Endothelial cell of umbilical vein (primary cell): ENCODE data around the gene DAPL1. TPM values are rescaled to one million over a fixed set of nuclear protein-coding genes. Genes with fewer than 3 reads are reported as not detected.

Experiments
- BruUV-seq: library from RNA; stranded (reverse); fragments of 400-500 nt; replicated peaks from 2 replicates; lab custom pipeline; 2021; lab: Mats Ljungman, UMichigan
- CTCF ChIA-PET: fragments of 300-600, 350-600 bp; sonication (Branson Sonifier 250); formaldehyde crosslinking; loops from one replicate; lab custom pipeline; 2021; ENCODE audit warnings: antibody characterized with exemption, inconsistent platforms; lab: Charles Lee
- POLR2A ChIA-PET: fragments of 300-600, 350-600 bp; sonication (Branson Sonifier 250); formaldehyde crosslinking; loops from one replicate; lab custom pipeline; 2021; ENCODE audit warnings: antibody characterized with exemption, inconsistent platforms; lab: Charles Lee
- DNase-seq: peaks from one replicate; pipeline ENCODE4 v3.0.0-alpha.2; 2011; ENCODE audit warnings: low read depth, low spot score
- FAIRE-seq: peaks from 2 replicates; lab custom pipeline; 2011; peaks lifted over from hg19 to GRCh38; lab: Jason Lieb, UNC
- H2AFZ ChIP-seq: 2 replicates; pipeline ENCODE4 v1.6.0; 2012; ENCODE audit warnings: low read depth, low read length, control low read depth, inconsistent platforms
- H3K27ac ChIP-seq: 2 replicates; pipeline ENCODE4 v1.5.1; 2011; ENCODE audit warnings: low read depth, mild to moderate bottlenecking, control low read depth, low read length, moderate library complexity; ENCODE audit not compliant: insufficient read depth
- H3K27me3 ChIP-seq, 2 experiments: 2 replicates each; pipeline versions ENCODE4 v1.6.0 to v1.6.1; 2011; ENCODE audit warnings: low read length in 2 of 2, mixed read lengths in 1 of 2; ENCODE audit not compliant: control insufficient read depth in 2 of 2, insufficient read depth in 2 of 2
- H3K36me3 ChIP-seq, 2 experiments: 2 replicates in 1 of 2; 3 replicates in 1 of 2; pipeline ENCODE4 v1.5.1; 2011; ENCODE audit warnings: low read length in 2 of 2, mild to moderate bottlenecking in 1 of 2, moderate library complexity in 1 of 2; ENCODE audit not compliant: control insufficient read depth in 2 of 2, insufficient read depth in 2 of 2; ENCODE audit errors: extremely low read depth in 1 of 2
- H3K4me1 ChIP-seq: 3 replicates; pipeline ENCODE4 v1.5.1; 2011; ENCODE audit warnings: mild to moderate bottlenecking, low read length; ENCODE audit not compliant: control insufficient read depth, insufficient read depth; ENCODE audit errors: extremely low read depth
- H3K4me2 ChIP-seq: 2 replicates; pipeline ENCODE4 v1.6.1; 2011; ENCODE audit warnings: low read length, control low read depth, mixed read lengths; ENCODE audit not compliant: insufficient read depth
- H3K4me3 ChIP-seq, 3 experiments: fragments of 200-600 bp in 1 of 3; sonication (generic), shearing (Covaris generic) in 1 of 3; replicated peaks in 1 of 3; 2 replicates each; pipeline ENCODE4 v1.5.1; 2011 to 2016; ENCODE audit warnings: control low read depth in 3 of 3, low read length in 3 of 3, mild to moderate bottlenecking in 2 of 3, inconsistent platforms in 1 of 3, low read depth in 1 of 3, moderate library complexity in 1 of 3; ENCODE audit not compliant: insufficient read depth in 1 of 3
- H3K79me2 ChIP-seq: 2 replicates; pipeline ENCODE4 v1.6.0; 2012; ENCODE audit warnings: low read length, inconsistent platforms; ENCODE audit not compliant: control insufficient read depth, insufficient read depth
- H3K9ac ChIP-seq: replicated peaks from 2 replicates; pipeline ENCODE3; 2011; ENCODE audit warnings: low read length, control low read depth; ENCODE audit not compliant: insufficient read depth; ENCODE audit errors: extremely low read depth
- H3K9me1 ChIP-seq: replicated peaks from 3 replicates; pipeline ENCODE4 v1.6.0; 2011; ENCODE audit warnings: mild to moderate bottlenecking, low read length; ENCODE audit not compliant: control insufficient read depth, insufficient read depth; ENCODE audit errors: extremely low read depth
- H3K9me3 ChIP-seq: replicated peaks from 2 replicates; pipeline ENCODE4 v1.5.1; 2012; ENCODE audit warnings: low read length, inconsistent platforms; ENCODE audit not compliant: control insufficient read depth, insufficient read depth
- H4K20me1 ChIP-seq: replicated peaks from 2 replicates; pipeline ENCODE3; 2011; ENCODE audit warnings: mild to moderate bottlenecking, low read length; ENCODE audit not compliant: control insufficient read depth, insufficient read depth; ENCODE audit errors: extremely low read depth
- EZH2 ChIP-seq: IDR thresholded peaks from 2 replicates; pipeline ENCODE4 v1.6.1; 2012; ENCODE audit warnings: borderline replicate concordance, low read depth, mild to moderate bottlenecking, moderate library complexity, low read length, inconsistent platforms; ENCODE audit not compliant: severe bottlenecking
- FOS ChIP-seq: IDR thresholded peaks from 2 replicates; pipeline ENCODE4 v1.6.1; 2011; ENCODE audit warnings: mild to moderate bottlenecking, low read length, moderate library complexity, borderline replicate concordance; ENCODE audit not compliant: insufficient read depth
- GATA2 ChIP-seq: IDR thresholded peaks from 2 replicates; pipeline ENCODE4 v1.7.0; 2011; ENCODE audit warnings: low read depth, mild to moderate bottlenecking, moderate library complexity, mixed read lengths, low read length; ENCODE audit not compliant: insufficient read length, insufficient read depth
- JUN ChIP-seq: IDR thresholded peaks from 2 replicates; pipeline ENCODE4 v1.6.1; 2011; ENCODE audit warnings: borderline replicate concordance, low read depth; ENCODE audit not compliant: insufficient read length, insufficient read depth
- MAX ChIP-seq: IDR thresholded peaks from 2 replicates; pipeline ENCODE4 v1.6.1; 2011; ENCODE audit not compliant: insufficient read depth, insufficient read length
- MYC ChIP-seq: IDR thresholded peaks from one replicate; pipeline ENCODE4 v1.6.1; 2011; ENCODE audit warnings: mild to moderate bottlenecking, low read depth, low read length
- POLR2A ChIP-seq: IDR thresholded peaks from 2 replicates; pipeline ENCODE4 v1.6.1; 2012; ENCODE audit warnings: low read depth, mild to moderate bottlenecking, control low read depth, low read length
- POLR2AphosphoS5 ChIP-seq: IDR thresholded peaks from 2 replicates; pipeline ENCODE4 v1.6.1; 2012; ENCODE audit warnings: low read depth, mild to moderate bottlenecking, control low read depth, low read length, moderate library complexity; ENCODE audit not compliant: insufficient read depth
- dilution Hi-C: fragments of 300-500 bp; cut with MboI; formaldehyde crosslinking; loops from one replicate; pipeline ENCODE4 v1.15.0; 2019; ENCODE audit warnings: low sequenced_read_pairs; ENCODE audit not compliant: extremely low pct_ligation_motif_present
- intact Hi-C: fragments of 100-400 bp; cut with micrococcal nuclease; formaldehyde crosslinking; loops from one replicate; pipeline ENCODE4 v1.10.0; 2022
- polyA plus RNA-seq, 4 experiments: library from polyadenylated mRNA; depleted of rRNA in 3 of 4; stranded (reverse) in 3 of 4; unstranded in 1 of 4; fragments of >200 nt; gene quantifications; 2 replicates each; pipeline versions ENCODE4 v1.2.1 to v1.2.3, GENCODE V29; 2011 to 2012; ENCODE audit warnings: missing spikeins in 1 of 4
- total RNA-seq: library from RNA; stranded (reverse); gene quantifications from 2 replicates; pipeline ENCODE4 v1.2.3, GENCODE V29; 2021
- TF ChIP-seq, protein P1 (sequence below), 2 donors: IDR thresholded peaks; 1 replicate in 1 of 2; 2 replicates in 1 of 2; pipeline ENCODE4 v1.5.1; 2011; ENCODE audit warnings: low read length in 2 of 2, mild to moderate bottlenecking in 2 of 2, moderate library complexity in 2 of 2, control low read depth in 1 of 2, inconsistent platforms in 1 of 2, low read depth in 1 of 2; ENCODE audit not compliant: insufficient read depth in 1 of 2; ENCODE audit errors: extremely low read depth in 1 of 2

The DAPL1 gene
- total and polyA plus RNA-seq, 2 donors (not counting 3 experiments of a cell fraction or from before 2014, with no cell fraction given) = not detected

DNA sequence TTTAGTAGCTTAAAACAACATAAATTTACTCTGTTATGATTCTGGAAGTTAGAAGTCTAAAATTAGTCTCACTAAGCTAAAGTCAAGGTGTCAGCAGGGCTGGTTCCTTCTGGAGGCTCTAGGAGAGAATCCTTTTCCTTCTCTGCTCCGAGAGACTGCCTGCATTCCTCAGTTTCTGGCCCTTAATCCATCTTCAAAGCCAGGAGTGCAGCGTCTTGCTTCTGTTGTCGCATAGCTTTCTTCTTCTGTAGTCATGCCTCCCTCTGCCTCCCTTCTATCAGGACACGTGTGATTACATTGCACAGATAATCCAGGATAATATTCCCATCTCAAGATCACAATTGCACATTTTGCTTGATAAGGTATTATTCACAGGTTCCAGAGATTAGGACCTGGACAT is 35.1 kb downstream of the DAPL1 start:
- H3K79me2 ChIP-seq = no peaks in the 10 kb centered on the region
- H4K20me1 ChIP-seq = no peaks in the 10 kb centered on the region
- no peak for DNase-seq
- dilution Hi-C loops = no loop called here
- intact Hi-C loops = no loop called here
- POLR2A ChIA-PET = no interaction called here
- H3K4me1 ChIP-seq = no peaks in the 10 kb centered on the region
- no peaks in the 10 kb centered on the region for H3K9me1 ChIP-seq
- TF ChIP-seq, protein P1, sequence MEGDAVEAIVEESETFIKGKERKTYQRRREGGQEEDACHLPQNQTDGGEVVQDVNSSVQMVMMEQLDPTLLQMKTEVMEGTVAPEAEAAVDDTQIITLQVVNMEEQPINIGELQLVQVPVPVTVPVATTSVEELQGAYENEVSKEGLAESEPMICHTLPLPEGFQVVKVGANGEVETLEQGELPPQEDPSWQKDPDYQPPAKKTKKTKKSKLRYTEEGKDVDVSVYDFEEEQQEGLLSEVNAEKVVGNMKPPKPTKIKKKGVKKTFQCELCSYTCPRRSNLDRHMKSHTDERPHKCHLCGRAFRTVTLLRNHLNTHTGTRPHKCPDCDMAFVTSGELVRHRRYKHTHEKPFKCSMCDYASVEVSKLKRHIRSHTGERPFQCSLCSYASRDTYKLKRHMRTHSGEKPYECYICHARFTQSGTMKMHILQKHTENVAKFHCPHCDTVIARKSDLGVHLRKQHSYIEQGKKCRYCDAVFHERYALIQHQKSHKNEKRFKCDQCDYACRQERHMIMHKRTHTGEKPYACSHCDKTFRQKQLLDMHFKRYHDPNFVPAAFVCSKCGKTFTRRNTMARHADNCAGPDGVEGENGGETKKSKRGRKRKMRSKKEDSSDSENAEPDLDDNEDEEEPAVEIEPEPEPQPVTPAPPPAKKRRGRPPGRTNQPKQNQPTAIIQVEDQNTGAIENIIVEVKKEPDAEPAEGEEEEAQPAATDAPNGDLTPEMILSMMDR (IDR thresholded peaks at IDR 0.05; ENCODE audit: extremely low read depth in 1 of 2, insufficient read depth in 1 of 2, low read depth in 1 of 2, low read length in 2 of 2) = no peak
- TF ChIP-seq MAX (no peak), FOS (no peak), POLR2A (no peak), EZH2 (no peak), JUN (no peak), GATA2 (no peak), MYC (no peak), POLR2AphosphoS5 (no peak)
- CTCF ChIA-PET = no interaction called here
- no peak overlapping the region for H2AFZ ChIP-seq
- no peak for FAIRE-seq
- H3K9ac ChIP-seq = no peak overlapping the region
- no peak overlapping the region for H3K4me3 ChIP-seq
- no TSS peak for BruUV-seq
- no peak overlapping the region for H3K27ac ChIP-seq
- H3K9me3 ChIP-seq = no peaks in the 10 kb centered on the region
- H3K27me3 ChIP-seq = peaks cover 0 to 2% of the 10 kb centered on the region in 2 experiments
- no peaks in the 10 kb centered on the region for H3K36me3 ChIP-seq
- no peak overlapping the region for H3K4me2 ChIP-seq
